ENCODE data around the gene FAR2.
"Not testable (repeated sequence)": the region's sequence is repeated elsewhere in the genome, so short reads cannot be mapped to it uniquely, and the experiment has no call there.

The FAR2 gene

GRCh38 chr12:29281371-29282005 is 132.4 kb downstream of the FAR2 start:
- no peak for DNase-seq

- DNase-seq: peak in 2 of 3 donors; percentile 15 to 26
Observed at GRCh38 chr12:29282031-29282816, 133.1 kb downstream of the FAR2 start.

- no peak for DNase-seq
Observed at GRCh38 chr12:29283969-29284700, 135.1 kb downstream of the FAR2 start.

GRCh38 chr12:29286081-29286790 is 137.2 kb downstream of the FAR2 start:
- peak in 2 of 3 donors; percentile 23 to 26 for DNase-seq

- DNase-seq: no peak
Observed at GRCh38 chr12:29287622-29288021, 138.5 kb downstream of the FAR2 start.

GRCh38 chr12:29288031-29288430 is 139.0 kb downstream of the FAR2 start:
- DNase-seq: no peak

- DNase-seq: not testable (repeated sequence)
Observed at GRCh38 chr12:29290475-29290874, 141.4 kb downstream of the FAR2 start.

- no peak for DNase-seq
Observed at GRCh38 chr12:29291226-29291625, 142.1 kb downstream of the FAR2 start.

- peak in 2 of 3 donors; percentile 6 to 33 for DNase-seq
Observed at GRCh38 chr12:29299633-29300032, 150.6 kb downstream of the FAR2 start.

- DNase-seq: no peak
Observed at GRCh38 chr12:29301114-29301513, 152.0 kb downstream of the FAR2 start.

- DNase-seq: peak in 1 of 3 donors; percentile 16
Observed at GRCh38 chr12:29304388-29304787, 155.3 kb downstream of the FAR2 start.

GRCh38 chr12:29306266-29306665 is 157.2 kb downstream of the FAR2 start:
- peak in 1 of 3 donors; percentile 12 for DNase-seq

GRCh38 chr12:29306682-29307081 is 157.6 kb downstream of the FAR2 start:
- peak in 1 of 3 donors; percentile 5 for DNase-seq

- peak in 1 of 3 donors; percentile 31 for DNase-seq
Observed at GRCh38 chr12:29309320-29309902, 160.3 kb downstream of the FAR2 start.

- no peak for DNase-seq
Observed at GRCh38 chr12:29310899-29311298, 161.8 kb downstream of the FAR2 start.

GRCh38 chr12:29314416-29314815 is 165.3 kb downstream of the FAR2 start:
- DNase-seq: no peak

- DNase-seq: no peak
Observed at GRCh38 chr12:29316752-29317151, 167.7 kb downstream of the FAR2 start.

GRCh38 chr12:29317556-29318363 is 168.7 kb downstream of the FAR2 start:
- peak; percentile 77 to 89 (median 88) for DNase-seq

GRCh38 chr12:29320295-29321085 is 171.4 kb downstream of the FAR2 start:
- peak; percentile 3 to 47 (median 44) for DNase-seq

- no peak for DNase-seq
Observed at GRCh38 chr12:29322157-29322556, 173.1 kb downstream of the FAR2 start.

GRCh38 chr12:29329411-29329810 is 180.3 kb downstream of the FAR2 start:
- no peak for DNase-seq
